SK-N-SH (cell line): ENCODE results near the gene SH3PXD2A. TPM values are rescaled to one million over a fixed set of nuclear protein-coding genes. Genes with fewer than 3 reads are reported as not detected.
A peak's percentile ranks its signal among the peaks of the same experiment; 100 is the strongest.

Experiments
- CTCF ChIA-PET: fragments of 300-600, 350-600 bp; formaldehyde crosslinking; extraction: SDS; loops from one replicate; lab custom pipeline; 2021; lab: Yijun Ruan, JAX
- POLR2A ChIA-PET: fragments of 350-600 bp; sonication (Branson Sonifier 250); formaldehyde crosslinking; extraction: SDS; loops from one replicate; lab custom pipeline; 2020; ENCODE audit warnings: antibody characterized with exemption, inconsistent platforms; lab: Yijun Ruan, JAX
- DNase-seq: peaks from one replicate; pipeline ENCODE4 v3.0.0; 2012
- H2AFZ ChIP-seq: fragments of 200-600 bp; sonication (generic); 2 replicates; pipeline ENCODE4 v1.8.1; 2016; ENCODE audit warnings: antibody characterized with exemption, mild to moderate bottlenecking, low read depth
- H3F3A ChIP-seq: fragments of 200-600 bp; sonication (generic); replicated peaks from 2 replicates; pipeline ENCODE3; 2016; ENCODE audit warnings: antibody characterized with exemption, mild to moderate bottlenecking; ENCODE audit not compliant: insufficient read depth
- H3K27ac ChIP-seq, 2 experiments: fragments of 200-500 bp in 1 of 2; fragments of 200-600 bp in 1 of 2; sonication (Bioruptor generic) in 1 of 2; sonication (generic), shearing (Covaris generic) in 1 of 2; 2 replicates each; pipeline versions ENCODE4 v1.5.1 to v1.6.1; 2014 to 2016; ENCODE audit warnings: low read depth in 2 of 2, inconsistent platforms in 1 of 2, low read length in 1 of 2, mild to moderate bottlenecking in 1 of 2, mixed read lengths in 1 of 2
- H3K27me3 ChIP-seq: fragments of 200-600 bp; sonication (generic), shearing (Covaris generic); 2 replicates; pipeline ENCODE4 v1.6.1; 2016; ENCODE audit warnings: mixed run types; ENCODE audit not compliant: insufficient read depth
- H3K36me3 ChIP-seq, 2 experiments: fragments of 200-500 bp in 1 of 2; fragments of 200-600 bp in 1 of 2; sonication (Bioruptor generic) in 1 of 2; sonication (generic) in 1 of 2; replicated peaks in 1 of 2; 2 replicates each; pipeline versions ENCODE3 to v1.5.1; 2014 to 2016; ENCODE audit warnings: low read length in 1 of 2, mild to moderate bottlenecking in 1 of 2; ENCODE audit not compliant: insufficient read depth in 2 of 2, control insufficient read depth in 1 of 2
- H3K4me1 ChIP-seq, 2 experiments: fragments of 200-500 bp in 1 of 2; fragments of 200-600 bp in 1 of 2; sonication (Bioruptor generic) in 1 of 2; sonication (generic), shearing (Covaris generic) in 1 of 2; 2 replicates each; pipeline versions ENCODE4 v1.5.1 to v1.6.1; 2014 to 2016; ENCODE audit warnings: low read depth in 1 of 2, low read length in 1 of 2, mixed run types in 1 of 2; ENCODE audit not compliant: insufficient read depth in 2 of 2, control insufficient read depth in 1 of 2
- H3K4me2 ChIP-seq: fragments of 200-600 bp; sonication (generic), shearing (Covaris generic); 2 replicates; pipeline ENCODE4 v1.6.1; 2017; ENCODE audit warnings: mixed run types
- H3K4me3 ChIP-seq, 2 experiments: fragments of 200-500 bp in 1 of 2; fragments of 200-600 bp in 1 of 2; sonication (Bioruptor generic) in 1 of 2; sonication (generic), shearing (Covaris generic) in 1 of 2; 2 replicates each; pipeline versions ENCODE4 v1.5.1 to v1.8.1; 2014 to 2016; ENCODE audit warnings: low read depth in 2 of 2, inconsistent platforms in 1 of 2, low read length in 1 of 2, mild to moderate bottlenecking in 1 of 2, mixed read lengths in 1 of 2, moderate library complexity in 1 of 2
- H3K79me2 ChIP-seq: fragments of 200-600 bp; sonication (generic); 2 replicates; pipeline ENCODE4 v1.8.1; 2017; ENCODE audit warnings: mild to moderate bottlenecking; ENCODE audit not compliant: insufficient read depth
- H3K9ac ChIP-seq: fragments of 200-600 bp; sonication (generic); 2 replicates; pipeline ENCODE4 v1.6.1; 2017; ENCODE audit warnings: mixed run types
- H3K9me2 ChIP-seq: fragments of 200-600 bp; sonication (generic); 2 replicates; pipeline ENCODE4 v1.6.1; 2017; ENCODE audit warnings: mixed run types
- H3K9me3 ChIP-seq: fragments of 200-600 bp; sonication (generic); 2 replicates; pipeline ENCODE4 v1.6.1; 2017; ENCODE audit warnings: mixed run types, mild to moderate bottlenecking, moderate library complexity
- H4K20me1 ChIP-seq: fragments of 200-600 bp; sonication (generic); 2 replicates; pipeline ENCODE4 v1.6.1; 2017; ENCODE audit warnings: mild to moderate bottlenecking, mixed run types; ENCODE audit not compliant: insufficient read depth
- CHD2 ChIP-seq: fragments of 150-350 bp; IDR thresholded peaks from 2 replicates; pipeline ENCODE4 v1.6.1; 2018; ENCODE audit warnings: low read length; ENCODE audit not compliant: partially characterized antibody
- EP300 ChIP-seq, 2 experiments: IDR thresholded peaks; 2 replicates each; pipeline versions ENCODE4 v1.4.0 to v1.6.1; 2012; ENCODE audit warnings: borderline replicate concordance in 1 of 2, low read depth in 1 of 2, low read length in 1 of 2
- EZH2phosphoT487 ChIP-seq: fragments of 200-600 bp; sonication (generic); IDR thresholded peaks from 2 replicates; pipeline ENCODE4 v1.6.1; 2017; ENCODE audit warnings: low read depth, mixed run types, mild to moderate bottlenecking, antibody characterized with exemption, moderate library complexity, borderline replicate concordance
- FOXJ3 ChIP-seq: sonication (generic); formaldehyde crosslinking; IDR thresholded peaks from 2 replicates; pipeline ENCODE4 v1.5.1; 2020; ENCODE audit warnings: mild to moderate bottlenecking, missing genetic modification reagents
- GATA2 ChIP-seq: sonication (generic); formaldehyde crosslinking; IDR thresholded peaks from 2 replicates; pipeline ENCODE4 v1.5.0; 2020; ENCODE audit warnings: mild to moderate bottlenecking, missing genetic modification reagents
- MAX ChIP-seq: IDR thresholded peaks from 2 replicates; pipeline ENCODE4 v1.4.0; 2012; ENCODE audit warnings: low read depth
- MEF2A ChIP-seq: IDR thresholded peaks from 2 replicates; pipeline ENCODE4 v1.4.0; 2012; ENCODE audit warnings: low read depth, borderline replicate concordance
- NRF1 ChIP-seq: IDR thresholded peaks from 2 replicates; pipeline ENCODE4 v1.6.1; 2012; ENCODE audit warnings: low read depth, mild to moderate bottlenecking, low read length
- POLR2AphosphoS5 ChIP-seq: IDR thresholded peaks from 2 replicates; pipeline ENCODE4 v1.6.1; 2012; ENCODE audit warnings: low read depth, low read length
- SIN3A ChIP-seq: IDR thresholded peaks from 2 replicates; pipeline ENCODE4 v1.6.1; 2012; ENCODE audit warnings: low read depth, mild to moderate bottlenecking, low read length, moderate library complexity, borderline replicate concordance
- TCF12 ChIP-seq: IDR thresholded peaks from 2 replicates; pipeline ENCODE4 v1.4.0; 2012
- USF2 ChIP-seq: fragments of 150-350 bp; IDR thresholded peaks from 2 replicates; pipeline ENCODE4 v1.6.1; 2017; ENCODE audit warnings: antibody characterized with exemption, low read length, low read depth, borderline replicate concordance
- ZBTB33 ChIP-seq: IDR thresholded peaks from 2 replicates; pipeline ENCODE4 v1.4.0; 2012; ENCODE audit warnings: low read depth, borderline replicate concordance
- WGBS: methylation state at CpG from one replicate; pipeline ENCODE4 v1.1.6; 2017; ENCODE audit warnings: low lambda C conversion rate; 5-methylcytosine and 5-hydroxymethylcytosine counted together
- polyA plus RNA-seq, 3 experiments: library from polyadenylated mRNA; depleted of rRNA; stranded (reverse); fragments of >200 nt; gene quantifications; 2 replicates each; pipeline ENCODE4 v1.2.3, GENCODE V29; 2012

The SH3PXD2A gene
- polyA plus RNA-seq, 1 of the 3 experiments (the other 2 are of a cell fraction), result 2.5 TPM

- POLR2A ChIA-PET, result interaction anchor here (0.7 kb wide), 1 partner anchor 560 kb away, joined by 3 read pairs; no protein-coding TSS in a partner anchor
- H3K9me2 ChIP-seq, result no peaks in the 10 kb centered on the region
- H3K79me2 ChIP-seq, result no peaks in the 10 kb centered on the region
- no peak overlapping the region for H3K4me3 ChIP-seq
- H3K36me3 ChIP-seq, result no peaks in the 10 kb centered on the region
- H3K27me3 ChIP-seq, result no peaks in the 10 kb centered on the region
- no peaks in the 10 kb centered on the region for H3F3A ChIP-seq
- H3K9ac ChIP-seq, result no peak overlapping the region
- peaks cover 0 to 41% of the 10 kb centered on the region in 2 experiments; a peak in 1 of 4 replicates for H3K4me1 ChIP-seq
- H4K20me1 ChIP-seq, result no peaks in the 10 kb centered on the region
- CTCF ChIA-PET, result interaction anchor here (0.7 to 4.8 kb wide), 6 partner anchors 7 to 108 kb away, joined by 3 to 16 read pairs (median 5); partner anchors contain the start of gene SH3PXD2A
- H3K4me2 ChIP-seq, result no peak overlapping the region
- no peak overlapping the region for H2AFZ ChIP-seq
- peak overlapping the region in 1 of 2 experiments; percentile 61; a peak in 1 of 4 replicates for H3K27ac ChIP-seq
- WGBS, result 81% methylated on average over 7 of the region's 8 CpGs
- DNase-seq, result no peak
- no peak for TF ChIP-seq TCF12
- TF ChIP-seq ZBTB33, result no peak
- TF ChIP-seq CHD2, result no peak
- TF ChIP-seq EZH2phosphoT487, result no peak
- no peak for TF ChIP-seq EP300 (IDR thresholded peaks at IDR 0.05; ENCODE audit: borderline replicate concordance in 1 of 2, low read depth in 1 of 2, low read length in 1 of 2)
- TF ChIP-seq POLR2AphosphoS5, result no peak
- no peak for TF ChIP-seq SIN3A
- no peak for TF ChIP-seq USF2
- no peak for TF ChIP-seq NRF1
- H3K9me3 ChIP-seq, result no peaks in the 10 kb centered on the region
Observed at GRCh38 chr10:103780242-103781149, 74.9 kb downstream of the SH3PXD2A start.

- Histone ChIP-seq H3K9me3 (no peaks in the 10 kb centered on the region), H3F3A (no peaks in the 10 kb centered on the region)
- CTCF ChIA-PET, result interaction anchor here (0.6 to 1.6 kb wide), 6 partner anchors 11 to 107 kb away, joined by 3 to 10 read pairs (median 4); partner anchors contain the start of gene SH3PXD2A
- TF ChIP-seq GATA2 (no peak), ZBTB33 (no peak), FOXJ3 (no peak), MAX (no peak), TCF12 (no peak), MEF2A (no peak)
- TF ChIP-seq, all 33 proteins: peak for 0
- H3K9ac ChIP-seq, result no peak overlapping the region
- no peak overlapping the region for H3K4me3 ChIP-seq
- no peaks in the 10 kb centered on the region for H4K20me1 ChIP-seq
- no peak overlapping the region for H2AFZ ChIP-seq
- peaks cover 0 to 4% of the 10 kb centered on the region in 2 experiments for H3K36me3 ChIP-seq
- H3K4me2 ChIP-seq, result no peak overlapping the region
- peaks cover 0 to 32% of the 10 kb centered on the region in 2 experiments; a peak in 1 of 4 replicates for H3K4me1 ChIP-seq
- H3K27me3 ChIP-seq, result no peaks in the 10 kb centered on the region
- DNase-seq, result no peak
- H3K27ac ChIP-seq, result no peak overlapping the region
- POLR2A ChIA-PET, result no interaction called here
- 93% methylated on average over 10 of the region's 10 CpGs for WGBS
- H3K79me2 ChIP-seq, result no peaks in the 10 kb centered on the region
- no peaks in the 10 kb centered on the region for H3K9me2 ChIP-seq
Observed at GRCh38 chr10:103778358-103779139, 76.8 kb downstream of the SH3PXD2A start.
